RWPE1 (cell line): ENCODE results near the gene YOD1.

Experiments
- CTCF ChIA-PET: fragments of 350-600 bp; sonication (Branson Sonifier 250); formaldehyde crosslinking; extraction: SDS; loops from one replicate; lab custom pipeline; 2021; lab: Yijun Ruan, JAX
- POLR2A ChIA-PET: fragments of 400-600 bp; formaldehyde crosslinking; extraction: SDS; loops from one replicate; lab custom pipeline; 2020; ENCODE audit warnings: antibody characterized with exemption; ENCODE audit not compliant: low non-redundant PET; lab: Yijun Ruan, JAX
- DNase-seq: peaks from one replicate; pipeline ENCODE4 v3.0.0; 2012; ENCODE audit warnings: low spot score
- H3K27ac ChIP-seq: fragments of 450-650 bp; 2 replicates; pipeline ENCODE4 v1.5.1; 2017
- CTCF ChIP-seq: fragments of 450-650 bp; conservative IDR thresholded peaks from 2 replicates; pipeline ENCODE4 v1.5.1; 2017; ENCODE audit warnings: low read depth, mild to moderate bottlenecking

The YOD1 gene

DNA sequence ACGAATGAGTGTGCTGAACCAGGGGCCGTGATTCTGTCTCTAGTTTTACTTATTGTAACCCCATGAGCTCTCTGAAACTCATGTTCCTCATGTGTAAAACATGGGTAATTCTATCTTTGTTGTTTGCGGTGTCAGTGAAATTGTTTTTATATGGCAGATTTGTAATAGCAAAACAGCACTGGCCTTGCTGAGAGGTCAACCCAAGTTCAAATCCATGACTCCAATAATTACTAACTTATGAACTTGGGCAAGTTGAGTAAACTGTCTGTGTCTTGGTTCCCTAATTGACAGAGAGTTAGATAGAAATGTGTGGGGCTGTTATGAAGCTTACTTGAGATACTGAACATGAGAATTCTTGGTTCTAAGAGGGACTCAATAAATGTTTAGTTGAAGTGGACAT is 36.3 kb downstream of the YOD1 start:
- CTCF ChIA-PET = interaction anchor here (1.2 kb wide), 1 partner anchor 390 kb away, joined by 4 read pairs; no protein-coding TSS in a partner anchor
- POLR2A ChIA-PET = no interaction called here
- DNase-seq = no peak
- TF ChIP-seq CTCF = no peak
- H3K27ac ChIP-seq = no peak overlapping the region

GRCh38 chr1:207013321-207014085 is 37.5 kb downstream of the YOD1 start:
- ChIA-PET POLR2A (no interaction called here), CTCF (interaction anchor here (1.0 kb wide), 1 partner anchor 36 kb away, joined by 5 read pairs; no protein-coding TSS in a partner anchor)
- TF ChIP-seq CTCF = no peak
- H3K27ac ChIP-seq = no peak overlapping the region
- no peak for DNase-seq

- no peak overlapping the region for H3K27ac ChIP-seq
- POLR2A ChIA-PET = no interaction called here
- no peak for DNase-seq
- CTCF ChIA-PET = no interaction called here
- no peak for TF ChIP-seq CTCF
Observed at GRCh38 chr1:207010726-207011125, 40.3 kb downstream of the YOD1 start.

- no peak for TF ChIP-seq CTCF
- DNase-seq = no peak
- peak overlapping the region; percentile 94; the same call in 1 of the 2 replicates for H3K27ac ChIP-seq
- POLR2A ChIA-PET = no interaction called here
- CTCF ChIA-PET = interaction anchor here (0.6 kb wide), 2 partner anchors 359 to 403 kb away, joined by 3 to 6 read pairs; no protein-coding TSS in a partner anchor
Observed at GRCh38 chr1:207009945-207010344, 41.1 kb downstream of the YOD1 start.

DNA sequence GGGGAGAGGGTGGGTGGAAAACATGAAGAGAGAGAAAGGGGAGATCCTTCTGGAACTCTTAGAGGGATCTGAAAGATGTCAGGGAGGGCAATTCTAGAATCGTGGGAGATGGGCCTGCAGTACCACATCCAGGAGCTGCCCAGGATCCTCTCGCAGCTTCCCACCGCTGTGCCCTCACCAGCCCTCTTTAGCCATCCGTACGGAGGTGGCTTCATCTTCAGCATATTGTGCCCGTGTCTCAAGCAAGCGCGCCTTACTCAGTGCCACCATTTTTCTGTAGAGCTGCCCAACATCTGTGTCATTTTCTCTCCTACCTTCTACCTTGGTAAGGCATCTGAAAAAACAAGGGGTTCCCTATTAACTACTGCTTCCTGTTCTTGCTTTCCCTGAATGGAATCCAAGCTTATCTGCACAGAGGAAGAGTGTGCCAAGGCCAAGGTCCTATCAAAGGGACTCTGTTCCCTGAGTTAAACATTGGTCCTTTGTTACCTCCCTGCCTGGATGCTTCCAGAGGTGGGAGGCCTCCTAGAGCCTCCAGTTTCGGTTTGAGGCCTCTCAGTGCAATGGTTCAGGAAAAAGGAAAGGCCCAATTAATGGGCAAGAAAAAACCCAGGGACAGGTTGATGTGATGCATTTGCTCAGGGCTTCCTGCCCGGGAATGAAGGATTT is 41.7 kb downstream of the YOD1 start:
- TF ChIP-seq CTCF = no peak
- no peak for DNase-seq
- POLR2A ChIA-PET = no interaction called here
- peak overlapping the region; percentile 94; the same call in 1 of the 2 replicates for H3K27ac ChIP-seq
- CTCF ChIA-PET = interaction anchor here (0.6 kb wide), 2 partner anchors 359 to 402 kb away, joined by 3 to 6 read pairs; no protein-coding TSS in a partner anchor

- POLR2A ChIA-PET = no interaction called here
- no peak for TF ChIP-seq CTCF
- peak overlapping the region; percentile 94 for H3K27ac ChIP-seq
- CTCF ChIA-PET = interaction anchor here (0.8 kb wide), 1 partner anchor 95 kb away, joined by 3 read pairs; no protein-coding TSS in a partner anchor
- DNase-seq = peak; percentile 95
Observed at GRCh38 chr1:207007352-207008033, 43.5 kb downstream of the YOD1 start.
